T-helper 1 cell treated with Interleukin-12 subunit alpha and Interleukin-12 subunit beta and Interleukin-4 antibody, amounts not matched to agents 30 μg/mL and 1 μg/mL, for 36 hours (primary cell): ENCODE measurements around the gene KPNA3.

Experiments used
- H3K27ac Mint-ChIP-seq: one replicate; pipeline ENCODE4 v1.8.0; 2021; ENCODE audit warnings: mild to moderate bottlenecking, mixed read lengths
- H3K27me3 Mint-ChIP-seq: one replicate; pipeline ENCODE4 v1.8.0; 2021; ENCODE audit warnings: low read depth, mixed read lengths
- H3K36me3 Mint-ChIP-seq: one replicate; pipeline ENCODE4 v1.8.0; 2021; ENCODE audit warnings: low read depth, mixed read lengths
- H3K4me1 Mint-ChIP-seq: one replicate; pipeline ENCODE4 v1.8.0; 2021; ENCODE audit warnings: low read depth, mixed read lengths
- H3K4me3 Mint-ChIP-seq: one replicate; pipeline ENCODE4 v1.8.0; 2021; ENCODE audit warnings: mild to moderate bottlenecking, moderate library complexity, mixed read lengths
- H3K9me3 Mint-ChIP-seq: one replicate; pipeline ENCODE4 v1.8.0; 2021; ENCODE audit warnings: mixed read lengths

Gene KPNA3, protein sequence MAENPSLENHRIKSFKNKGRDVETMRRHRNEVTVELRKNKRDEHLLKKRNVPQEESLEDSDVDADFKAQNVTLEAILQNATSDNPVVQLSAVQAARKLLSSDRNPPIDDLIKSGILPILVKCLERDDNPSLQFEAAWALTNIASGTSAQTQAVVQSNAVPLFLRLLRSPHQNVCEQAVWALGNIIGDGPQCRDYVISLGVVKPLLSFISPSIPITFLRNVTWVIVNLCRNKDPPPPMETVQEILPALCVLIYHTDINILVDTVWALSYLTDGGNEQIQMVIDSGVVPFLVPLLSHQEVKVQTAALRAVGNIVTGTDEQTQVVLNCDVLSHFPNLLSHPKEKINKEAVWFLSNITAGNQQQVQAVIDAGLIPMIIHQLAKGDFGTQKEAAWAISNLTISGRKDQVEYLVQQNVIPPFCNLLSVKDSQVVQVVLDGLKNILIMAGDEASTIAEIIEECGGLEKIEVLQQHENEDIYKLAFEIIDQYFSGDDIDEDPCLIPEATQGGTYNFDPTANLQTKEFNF

DNA sequence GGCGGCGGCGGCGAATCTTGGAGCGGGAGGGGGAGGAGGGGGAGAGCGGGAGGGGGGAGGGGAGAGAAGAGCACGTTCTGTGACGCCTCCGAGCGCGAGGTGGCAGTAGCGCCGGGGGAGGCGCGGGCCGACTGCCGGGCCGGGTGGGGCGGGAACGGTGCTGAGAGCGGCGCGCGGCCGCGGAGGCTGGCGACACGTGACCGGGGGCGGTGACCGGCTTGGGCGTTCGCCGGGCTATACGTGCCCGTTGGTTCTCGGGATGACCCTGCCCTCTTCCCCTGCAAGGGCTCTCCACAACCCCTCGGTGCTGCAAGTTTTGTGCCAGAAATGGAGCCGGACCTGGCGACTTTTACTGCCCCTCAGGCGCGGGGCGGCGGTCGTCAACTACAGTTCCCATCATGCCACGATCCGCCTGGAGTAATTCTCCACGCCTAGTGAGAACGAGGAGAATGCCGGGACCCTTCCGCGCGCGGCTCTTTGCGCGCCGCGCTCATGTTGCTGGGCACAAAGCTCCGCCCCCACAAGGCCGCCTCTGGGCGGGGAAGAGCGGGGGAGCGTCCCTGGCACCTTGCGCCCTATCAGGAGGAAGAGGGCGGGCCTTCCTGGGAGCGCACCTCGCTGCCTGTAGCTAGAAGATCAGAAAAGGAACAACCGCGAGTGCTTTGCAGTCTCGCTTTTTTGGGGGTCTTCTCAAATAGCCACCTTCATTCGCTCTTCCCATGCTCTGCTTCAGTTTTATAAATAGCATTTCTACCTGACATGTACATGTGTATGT is at the start of gene KPNA3:
Gene KPNA3 (minus strand): TSS at position 133 of the 775 bp plus-strand sequence. CDS start 176 bp downstream, outside the sequence.
- H3K27ac Mint-ChIP-seq = peak within 1 kb of the TSS; percentile 93
- peak within 1 kb of the TSS; percentile 93 for H3K4me3 Mint-ChIP-seq
- peaks cover 30% of the 10 kb centered on the region for H3K4me1 Mint-ChIP-seq
- H3K27me3 Mint-ChIP-seq = peaks cover 7% of the 10 kb centered on the region
- no peaks in the 10 kb centered on the region for H3K9me3 Mint-ChIP-seq
- H3K36me3 Mint-ChIP-seq = peaks cover 13% of the 10 kb centered on the region

- Mint-ChIP-seq H3K27ac (no peak overlapping the region), H3K4me1 (no peaks in the 10 kb centered on the region), H3K27me3 (no peaks in the 10 kb centered on the region), H3K36me3 (no peaks in the 10 kb centered on the region), H3K4me3 (no peak overlapping the region), H3K9me3 (no peaks in the 10 kb centered on the region)
Observed at GRCh38 chr13:49841964-49842363, 49.5 kb upstream of the KPNA3 start.

- Mint-ChIP-seq H3K4me3 (no peak overlapping the region), H3K36me3 (no peaks in the 10 kb centered on the region), H3K9me3 (no peaks in the 10 kb centered on the region), H3K27me3 (no peaks in the 10 kb centered on the region), H3K27ac (no peak overlapping the region), H3K4me1 (no peaks in the 10 kb centered on the region)
Observed at GRCh38 chr13:49840675-49841074, 48.2 kb upstream of the KPNA3 start.

DNA sequence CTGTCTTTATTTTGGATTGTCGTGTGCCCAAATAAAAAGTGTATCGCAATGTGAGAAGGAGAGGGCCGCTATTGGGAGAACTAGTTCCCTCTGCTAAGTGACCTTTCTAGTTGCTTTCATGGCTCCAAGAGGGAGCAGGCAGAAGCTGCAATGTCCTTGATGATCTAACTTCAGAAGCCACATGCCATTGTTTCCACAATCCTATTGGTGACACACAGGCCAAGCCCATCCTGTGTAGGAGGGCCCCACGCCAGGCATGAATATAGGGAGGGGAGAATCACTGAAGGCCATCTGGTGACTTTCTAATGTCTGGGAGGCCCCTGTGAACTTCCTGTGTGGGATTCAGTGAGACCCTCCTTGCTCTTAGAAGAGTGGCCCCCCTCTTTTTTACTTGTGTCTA is 47.8 kb upstream of the KPNA3 start:
- H3K9me3 Mint-ChIP-seq = no peaks in the 10 kb centered on the region
- H3K27ac Mint-ChIP-seq = no peak overlapping the region
- H3K36me3 Mint-ChIP-seq = no peaks in the 10 kb centered on the region
- H3K4me1 Mint-ChIP-seq = no peaks in the 10 kb centered on the region
- H3K27me3 Mint-ChIP-seq = no peaks in the 10 kb centered on the region
- no peak overlapping the region for H3K4me3 Mint-ChIP-seq

DNA sequence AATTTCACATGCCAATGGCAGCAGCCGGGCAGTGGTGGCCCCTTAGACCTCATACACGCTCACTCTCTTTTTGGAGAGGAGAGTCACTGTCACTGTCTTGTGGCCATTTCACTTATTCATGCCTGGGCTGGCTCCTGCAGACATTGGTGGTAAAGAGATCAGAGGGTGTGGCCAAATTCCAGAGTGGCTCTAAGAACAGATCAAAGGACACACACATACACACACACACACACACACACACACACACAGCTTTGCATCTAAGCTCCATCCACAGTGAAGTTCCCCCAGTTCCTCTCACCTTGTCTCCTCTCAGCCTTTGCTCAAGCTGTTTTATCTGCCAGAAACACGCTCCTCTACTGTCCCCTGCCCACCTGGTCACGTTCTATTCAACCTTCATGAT is 46.5 kb upstream of the KPNA3 start:
- H3K27ac Mint-ChIP-seq = no peak overlapping the region
- no peak overlapping the region for H3K4me3 Mint-ChIP-seq
- no peaks in the 10 kb centered on the region for H3K4me1 Mint-ChIP-seq
- H3K36me3 Mint-ChIP-seq = no peaks in the 10 kb centered on the region
- H3K9me3 Mint-ChIP-seq = no peaks in the 10 kb centered on the region
- H3K27me3 Mint-ChIP-seq = no peaks in the 10 kb centered on the region

DNA sequence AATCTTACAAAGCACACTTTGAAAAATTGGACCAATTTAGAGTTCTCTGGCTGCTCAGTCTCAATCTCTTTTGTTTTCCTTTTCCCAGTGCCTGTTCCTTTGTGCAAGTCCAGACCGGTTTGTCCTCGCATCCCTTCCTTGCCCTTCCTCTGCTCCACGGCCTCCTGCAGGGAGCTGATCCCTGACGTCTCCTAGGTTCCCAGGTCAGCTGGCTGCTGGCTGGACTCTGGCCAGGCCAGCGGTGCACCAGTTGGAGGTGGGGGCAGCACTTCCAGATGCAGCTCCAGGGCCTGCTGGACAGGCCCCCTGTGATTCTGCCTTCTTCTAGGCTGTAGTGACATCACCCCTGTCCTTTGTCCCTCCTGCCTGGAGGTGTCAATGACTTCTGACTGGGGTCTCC is 44.0 kb upstream of the KPNA3 start:
- H3K4me3 Mint-ChIP-seq = no peak overlapping the region
- peaks cover 4% of the 10 kb centered on the region for H3K27me3 Mint-ChIP-seq
- no peak overlapping the region for H3K27ac Mint-ChIP-seq
- H3K9me3 Mint-ChIP-seq = no peaks in the 10 kb centered on the region
- H3K4me1 Mint-ChIP-seq = no peaks in the 10 kb centered on the region
- no peaks in the 10 kb centered on the region for H3K36me3 Mint-ChIP-seq

GRCh38 chr13:49833402-49833801 is 40.9 kb upstream of the KPNA3 start:
- peaks cover 16% of the 10 kb centered on the region for H3K27me3 Mint-ChIP-seq
- H3K36me3 Mint-ChIP-seq = no peaks in the 10 kb centered on the region
- no peak overlapping the region for H3K27ac Mint-ChIP-seq
- peaks cover 5% of the 10 kb centered on the region for H3K9me3 Mint-ChIP-seq
- H3K4me1 Mint-ChIP-seq = no peaks in the 10 kb centered on the region
- no peak overlapping the region for H3K4me3 Mint-ChIP-seq

DNA sequence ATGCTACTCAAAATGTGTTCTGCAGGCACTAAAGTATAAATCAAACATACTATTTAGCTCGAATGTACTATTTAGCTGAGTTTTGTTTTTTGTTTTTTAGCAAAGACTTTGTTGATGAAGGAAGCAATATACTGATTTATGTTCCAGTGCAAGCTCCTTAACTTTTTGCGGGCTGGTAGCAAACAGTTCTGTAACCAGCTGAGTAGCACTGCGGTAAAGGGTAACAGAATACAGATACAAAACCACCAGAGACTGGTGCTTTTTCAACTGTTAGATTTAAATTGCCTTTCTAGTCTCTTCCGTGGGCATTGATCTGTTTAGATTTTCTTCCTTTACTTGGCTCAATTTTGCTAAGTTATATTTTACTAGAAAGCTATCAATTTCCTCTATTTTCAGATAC is 39.0 kb upstream of the KPNA3 start:
- H3K4me3 Mint-ChIP-seq = no peak overlapping the region
- no peak overlapping the region for H3K27ac Mint-ChIP-seq
- peaks cover 5% of the 10 kb centered on the region for H3K9me3 Mint-ChIP-seq
- H3K4me1 Mint-ChIP-seq = no peaks in the 10 kb centered on the region
- H3K36me3 Mint-ChIP-seq = no peaks in the 10 kb centered on the region
- H3K27me3 Mint-ChIP-seq = peaks cover 16% of the 10 kb centered on the region

DNA sequence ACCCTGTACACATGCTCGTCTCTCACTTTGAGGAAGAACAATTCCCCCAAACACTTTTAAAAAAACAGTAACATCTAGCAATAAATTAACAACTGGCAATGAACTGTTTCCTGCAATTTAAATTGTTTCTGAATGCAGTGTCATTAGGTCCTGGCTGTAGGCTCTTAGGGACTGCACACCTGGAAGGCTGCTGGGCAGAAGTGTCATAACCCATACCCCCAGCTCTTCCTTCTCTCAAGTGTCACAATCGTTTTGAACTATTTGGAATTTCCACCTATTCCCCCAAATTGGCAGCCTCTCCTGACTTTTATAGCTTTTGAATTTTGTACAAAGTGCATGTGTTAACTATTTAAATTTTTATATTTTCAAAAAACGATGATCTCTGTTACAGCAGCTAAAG is 38.2 kb upstream of the KPNA3 start:
- Mint-ChIP-seq H3K4me1 (no peaks in the 10 kb centered on the region), H3K9me3 (peaks cover 5% of the 10 kb centered on the region), H3K27me3 (peaks cover 20% of the 10 kb centered on the region), H3K36me3 (no peaks in the 10 kb centered on the region), H3K27ac (no peak overlapping the region), H3K4me3 (no peak overlapping the region)

DNA sequence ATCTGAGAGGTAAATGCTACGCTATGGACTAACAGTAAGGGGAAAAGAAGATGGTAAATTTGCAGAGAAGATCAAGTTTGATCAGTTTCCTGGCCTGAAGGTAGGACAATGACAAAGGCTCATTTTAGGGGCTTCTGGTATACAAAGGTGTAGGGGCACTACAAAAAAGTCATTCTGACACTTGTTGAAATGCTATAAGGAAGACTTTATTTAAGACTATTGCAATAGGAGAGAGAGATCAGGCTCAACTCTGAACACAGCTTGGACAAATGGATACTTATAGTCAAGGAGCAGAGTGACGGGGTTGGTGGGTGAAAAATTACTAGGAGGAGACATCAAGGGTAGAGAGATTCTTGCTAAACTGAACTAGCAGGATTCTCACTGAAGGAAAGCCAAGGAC is 37.2 kb upstream of the KPNA3 start:
- Mint-ChIP-seq H3K27me3 (peaks cover 20% of the 10 kb centered on the region), H3K9me3 (peaks cover 5% of the 10 kb centered on the region)

GRCh38 chr13:49828453-49828852 is 36.0 kb upstream of the KPNA3 start:
- Mint-ChIP-seq H3K4me3 (no peak overlapping the region), H3K27me3 (peaks cover 20% of the 10 kb centered on the region), H3K9me3 (peaks cover 5% of the 10 kb centered on the region), H3K4me1 (no peaks in the 10 kb centered on the region), H3K36me3 (no peaks in the 10 kb centered on the region), H3K27ac (no peak overlapping the region)

More for the DNA sequence above, 37.2 kb upstream of the KPNA3 start:
- Mint-ChIP-seq H3K27ac (no peak overlapping the region), H3K4me1 (no peaks in the 10 kb centered on the region), H3K4me3 (no peak overlapping the region), H3K36me3 (no peaks in the 10 kb centered on the region)

GRCh38 chr13:49827891-49828290 is 35.4 kb upstream of the KPNA3 start:
- H3K4me3 Mint-ChIP-seq = no peak overlapping the region
- H3K4me1 Mint-ChIP-seq = no peaks in the 10 kb centered on the region
- H3K9me3 Mint-ChIP-seq = peaks cover 5% of the 10 kb centered on the region
- H3K36me3 Mint-ChIP-seq = no peaks in the 10 kb centered on the region
- no peak overlapping the region for H3K27ac Mint-ChIP-seq
- peaks cover 20% of the 10 kb centered on the region for H3K27me3 Mint-ChIP-seq

DNA sequence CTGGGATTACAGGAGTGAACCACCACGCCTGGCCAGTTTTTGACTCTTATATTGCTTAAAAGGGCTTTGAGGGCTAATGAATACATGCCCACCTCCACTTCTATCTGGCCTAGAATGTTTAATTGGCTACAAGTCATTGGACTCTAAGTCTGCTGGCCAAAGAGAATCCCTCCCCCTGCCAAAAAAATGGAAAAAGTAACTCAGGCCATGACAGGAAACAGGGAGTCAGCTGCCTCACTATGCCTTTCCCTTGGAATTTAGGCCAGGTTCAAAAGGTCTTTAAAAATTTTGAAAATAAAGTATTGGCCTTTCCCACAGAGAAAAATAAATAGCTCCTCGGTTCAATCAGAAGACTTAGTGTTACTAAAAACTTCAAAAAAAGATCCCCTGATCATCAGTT is 34.9 kb upstream of the KPNA3 start:
- Mint-ChIP-seq H3K27ac (no peak overlapping the region), H3K27me3 (peaks cover 20% of the 10 kb centered on the region), H3K36me3 (no peaks in the 10 kb centered on the region), H3K4me3 (no peak overlapping the region), H3K9me3 (peaks cover 5% of the 10 kb centered on the region), H3K4me1 (no peaks in the 10 kb centered on the region)

- no peaks in the 10 kb centered on the region for H3K36me3 Mint-ChIP-seq
- no peak overlapping the region for H3K4me3 Mint-ChIP-seq
- H3K9me3 Mint-ChIP-seq = no peaks in the 10 kb centered on the region
- no peaks in the 10 kb centered on the region for H3K4me1 Mint-ChIP-seq
- H3K27me3 Mint-ChIP-seq = peaks cover 25% of the 10 kb centered on the region
- H3K27ac Mint-ChIP-seq = no peak overlapping the region
Observed at GRCh38 chr13:49821216-49822009, 28.9 kb upstream of the KPNA3 start.
